Effector memory CD8-positive, alpha-beta T cell (primary cell): ENCODE data around the gene TTC7B.

Experiments
- ATAC-seq: fragments of 150-1000 bp; cut with Tn5 transposase; replicated peaks from 2 replicates; pipeline ENCODE4 v1.10.0; 2021; ENCODE audit warnings: mild to moderate bottlenecking, moderate library complexity
- DNase-seq, 3 experiments: peaks; one replicate each; pipeline ENCODE4 v3.0.0; 2021
- H3K27ac Mint-ChIP-seq, 2 donors: one replicate each; pipeline ENCODE4 v1.8.0; 2022; ENCODE audit warnings: mild to moderate bottlenecking in 2 of 2, mixed read lengths in 2 of 2, moderate library complexity in 2 of 2
- H3K27me3 Mint-ChIP-seq, 2 donors: one replicate each; pipeline ENCODE4 v1.8.0; 2022; ENCODE audit warnings: mixed read lengths in 2 of 2
- H3K36me3 Mint-ChIP-seq: one replicate; pipeline ENCODE4 v1.8.0; 2022; ENCODE audit warnings: mild to moderate bottlenecking, moderate library complexity, mixed read lengths; ENCODE audit not compliant: insufficient read depth
- H3K4me1 Mint-ChIP-seq, 2 donors: one replicate each; pipeline ENCODE4 v1.8.0; 2022; ENCODE audit warnings: low read depth in 2 of 2, mixed read lengths in 2 of 2
- H3K4me3 Mint-ChIP-seq, 2 donors: one replicate each; pipeline ENCODE4 v1.8.0; 2022; ENCODE audit warnings: mild to moderate bottlenecking in 2 of 2, mixed read lengths in 2 of 2, moderate library complexity in 2 of 2
- H3K9me3 Mint-ChIP-seq, 2 donors: one replicate each; pipeline ENCODE4 v1.8.0; 2022; ENCODE audit warnings: mixed read lengths in 2 of 2

The TTC7B gene

DNA sequence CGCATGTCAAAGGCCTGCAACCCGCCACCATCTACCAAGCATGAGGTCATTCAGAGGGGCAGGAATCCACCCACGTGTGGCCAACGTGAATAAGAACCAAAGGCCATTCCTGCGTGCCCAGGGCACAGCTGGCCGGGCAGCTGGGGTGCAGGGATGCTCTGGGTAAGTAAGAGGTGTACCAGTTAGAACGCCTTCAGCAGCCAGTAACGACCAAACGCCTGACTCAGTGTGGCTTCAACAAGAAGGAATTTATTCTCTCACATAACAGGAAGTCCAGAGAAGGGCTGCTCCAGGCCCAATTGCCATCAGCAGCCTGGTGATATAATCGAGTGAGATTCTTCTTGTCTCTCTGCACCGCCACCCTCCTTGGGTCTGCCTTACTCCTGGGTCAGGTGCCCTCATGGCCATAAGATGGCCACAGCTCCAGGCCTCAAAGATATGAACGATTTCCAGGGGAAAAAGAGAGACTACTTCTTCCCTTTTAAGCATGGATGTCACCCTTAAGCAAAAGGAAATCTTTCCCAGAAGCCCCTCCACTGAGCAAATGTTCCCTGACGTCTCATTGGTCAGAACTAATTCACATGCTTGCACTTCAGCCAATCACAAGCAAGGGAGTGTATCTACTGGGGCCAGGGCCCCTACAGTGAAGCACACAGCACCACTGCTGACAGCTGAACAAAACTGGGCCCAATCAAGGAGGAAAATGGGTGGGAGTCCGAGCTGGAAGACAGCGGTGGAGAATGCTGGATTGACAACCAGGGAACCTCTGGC is 7.3 kb downstream of the TTC7B start:
- Mint-ChIP-seq H3K27ac (no peak overlapping the region), H3K4me1 (no peaks in the 10 kb centered on the region), H3K36me3 (no peaks in the 10 kb centered on the region), H3K27me3 (no peaks in the 10 kb centered on the region), H3K9me3 (no peaks in the 10 kb centered on the region), H3K4me3 (no peak overlapping the region)
- no peak for ATAC-seq
- no peak for DNase-seq

DNA sequence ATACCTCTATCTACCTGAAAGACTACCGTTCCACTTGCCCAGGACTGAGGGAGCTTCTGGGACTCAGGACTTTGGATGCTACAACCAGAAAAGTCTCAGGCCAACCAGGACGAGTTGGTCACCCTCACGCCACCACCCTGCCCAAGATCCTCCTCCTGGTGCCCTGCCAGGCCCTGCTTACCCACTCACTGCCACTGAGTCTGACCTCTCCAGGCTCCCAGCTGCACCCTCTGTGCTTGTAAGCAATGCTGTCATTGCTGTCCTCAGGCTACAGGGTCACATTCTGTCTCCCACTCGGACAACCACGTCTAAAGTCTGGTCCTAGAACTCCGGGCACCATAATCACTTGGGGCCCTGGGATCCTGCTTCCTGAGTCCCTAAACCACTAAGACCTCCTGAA is 9.2 kb downstream of the TTC7B start:
- H3K27me3 Mint-ChIP-seq: no peaks in the 10 kb centered on the region
- no peak for DNase-seq
- H3K27ac Mint-ChIP-seq: no peak overlapping the region

DNA sequence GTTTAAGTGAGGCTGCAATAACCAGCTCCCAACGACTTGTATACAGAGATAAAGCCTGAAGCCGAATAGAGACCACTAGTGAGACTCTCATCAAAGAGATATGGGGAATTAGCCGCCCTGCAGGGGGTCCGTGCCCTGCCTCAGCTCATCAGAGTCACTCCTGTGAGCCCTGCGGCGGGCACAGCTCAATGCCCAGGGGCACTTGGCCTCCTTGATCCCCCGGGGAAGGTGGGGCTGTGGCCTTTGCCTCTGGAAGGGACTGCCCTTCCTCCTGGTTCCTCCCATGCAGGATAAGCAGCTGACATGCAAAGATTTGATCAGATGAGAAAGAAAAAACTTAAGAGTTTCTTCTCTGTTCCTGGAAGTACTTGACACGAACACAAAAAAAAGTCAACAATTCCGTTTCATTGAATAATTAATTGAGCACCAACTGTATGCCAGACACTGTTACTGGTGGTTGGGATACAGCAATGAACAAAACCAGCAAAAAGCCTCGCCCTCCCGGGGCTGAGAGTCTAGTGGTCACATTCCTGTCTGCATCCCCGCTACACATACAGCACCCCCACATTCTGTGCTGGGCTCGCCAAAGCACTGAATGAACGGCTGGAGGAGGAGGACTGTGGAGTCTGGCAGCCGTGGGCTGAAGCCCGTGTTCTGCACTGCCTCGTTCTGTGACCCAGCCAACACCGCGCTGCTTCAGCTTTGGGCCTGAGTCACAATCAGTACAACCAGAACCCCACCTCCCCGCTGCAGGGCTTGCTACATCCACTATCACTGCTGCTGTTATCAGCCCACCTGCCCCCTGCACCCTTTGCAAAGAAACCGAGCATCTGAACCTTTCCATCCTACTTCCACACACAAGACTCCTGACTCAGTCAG is 10.3 kb downstream of the TTC7B start:
- H3K36me3 Mint-ChIP-seq: no peaks in the 10 kb centered on the region

More for the DNA sequence above, 9.2 kb downstream of the TTC7B start:
- no peaks in the 10 kb centered on the region for H3K9me3 Mint-ChIP-seq
- H3K4me1 Mint-ChIP-seq: no peaks in the 10 kb centered on the region
- H3K4me3 Mint-ChIP-seq: no peak overlapping the region
- ATAC-seq: no peak
- no peaks in the 10 kb centered on the region for H3K36me3 Mint-ChIP-seq

DNA sequence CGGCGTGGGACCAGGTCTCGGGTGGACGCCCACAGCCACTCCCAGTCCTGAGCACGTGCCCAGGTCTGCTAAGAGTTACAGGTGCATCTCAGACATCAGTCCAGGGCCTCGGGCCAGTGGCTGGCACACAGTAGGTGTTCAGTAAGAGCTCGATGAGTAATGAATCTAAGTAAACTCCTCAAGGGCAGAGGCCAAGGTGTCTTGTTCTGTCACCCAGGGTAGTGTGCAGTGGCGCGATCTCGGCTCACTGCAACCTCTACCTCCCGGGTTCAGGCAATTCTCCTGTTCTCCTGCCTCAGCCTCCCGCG is 11.2 kb downstream of the TTC7B start:
- H3K27ac Mint-ChIP-seq: no peak overlapping the region
- no peak overlapping the region for H3K4me3 Mint-ChIP-seq
- H3K27me3 Mint-ChIP-seq: no peaks in the 10 kb centered on the region
- H3K4me1 Mint-ChIP-seq: peaks cover 3 to 8% of the 10 kb centered on the region in 2 donors
- DNase-seq: no peak
- no peak for ATAC-seq
- H3K9me3 Mint-ChIP-seq: no peaks in the 10 kb centered on the region
- no peaks in the 10 kb centered on the region for H3K36me3 Mint-ChIP-seq

More for the DNA sequence above, 10.3 kb downstream of the TTC7B start:
- no peak overlapping the region for H3K4me3 Mint-ChIP-seq
- DNase-seq (no peak), ATAC-seq (no peak)
- H3K4me1 Mint-ChIP-seq: peaks cover 0 to 5% of the 10 kb centered on the region in 2 donors
- H3K27me3 Mint-ChIP-seq: no peaks in the 10 kb centered on the region
- no peaks in the 10 kb centered on the region for H3K9me3 Mint-ChIP-seq
- H3K27ac Mint-ChIP-seq: no peak overlapping the region

DNA sequence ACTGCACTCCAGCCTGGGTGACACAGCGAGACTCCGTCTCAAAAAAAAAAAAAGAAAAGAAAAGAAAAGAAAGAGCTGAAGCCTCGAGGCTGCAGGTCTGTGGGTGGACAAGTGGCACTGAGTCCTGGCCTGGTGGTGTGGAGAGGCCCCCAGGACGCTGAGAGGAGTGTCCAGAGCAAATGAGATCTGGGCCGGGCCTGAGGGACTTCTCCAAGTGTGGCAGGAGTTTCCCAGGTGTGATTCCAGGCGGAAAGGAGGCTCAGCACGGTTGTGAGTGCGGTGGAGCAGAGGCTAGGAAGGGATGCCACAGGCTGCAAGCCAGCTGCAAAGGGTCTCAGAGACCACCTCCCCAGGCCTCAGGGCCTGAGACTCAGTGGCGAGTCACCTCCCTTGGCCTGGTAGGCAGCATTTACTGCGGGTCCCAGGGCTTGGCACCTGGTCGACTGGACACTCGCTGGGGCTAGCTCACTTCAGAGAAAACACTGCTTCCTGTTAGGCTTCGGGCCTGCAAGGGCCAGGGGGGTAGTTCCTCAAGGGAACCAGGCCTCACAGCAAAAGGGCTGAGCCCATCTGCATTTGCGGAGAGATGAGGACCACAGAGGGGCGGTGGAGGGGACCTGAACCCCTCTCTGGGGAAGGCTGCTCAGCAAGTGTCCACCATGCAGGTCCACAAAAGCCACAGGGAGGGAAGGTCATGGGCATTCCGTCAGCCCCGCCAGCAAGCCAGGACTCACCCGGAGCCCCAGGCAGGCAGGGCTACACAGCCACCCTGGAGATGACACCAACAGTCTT is 11.7 kb downstream of the TTC7B start:
- no peak for ATAC-seq
- no peak for DNase-seq
- Mint-ChIP-seq H3K36me3 (no peaks in the 10 kb centered on the region), H3K27ac (no peak overlapping the region), H3K4me1 (peaks cover 4 to 8% of the 10 kb centered on the region in 2 donors), H3K27me3 (peaks cover 0 to 4% of the 10 kb centered on the region in 2 donors), H3K9me3 (no peaks in the 10 kb centered on the region), H3K4me3 (no peak overlapping the region)

DNA sequence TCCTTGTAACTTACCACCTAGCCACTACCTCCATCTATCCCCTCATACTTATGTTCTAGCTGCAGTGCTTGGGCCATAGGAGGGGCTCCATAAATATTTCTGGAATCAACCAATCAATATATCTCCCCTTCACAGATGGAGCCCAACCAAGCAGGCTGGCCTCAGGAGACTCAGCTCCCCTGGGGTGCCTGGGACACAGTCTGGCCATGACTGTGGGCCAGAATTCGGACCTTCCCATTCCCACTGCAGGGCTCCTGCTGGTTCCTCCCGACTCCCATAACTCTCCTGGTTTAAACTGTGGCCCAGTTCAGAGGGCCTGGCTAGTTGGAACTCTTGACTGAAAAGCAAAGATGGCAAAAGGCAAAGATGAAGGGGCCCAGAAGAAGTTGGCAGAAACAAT is 13.0 kb downstream of the TTC7B start:
- DNase-seq: no peak
- ATAC-seq: no peak
- H3K4me1 Mint-ChIP-seq: peaks cover 4 to 8% of the 10 kb centered on the region in 2 donors
- no peak overlapping the region for H3K4me3 Mint-ChIP-seq
- no peaks in the 10 kb centered on the region for H3K36me3 Mint-ChIP-seq
- no peak overlapping the region for H3K27ac Mint-ChIP-seq
- H3K9me3 Mint-ChIP-seq: no peaks in the 10 kb centered on the region
- H3K27me3 Mint-ChIP-seq: peaks cover 0 to 13% of the 10 kb centered on the region in 2 donors

DNA sequence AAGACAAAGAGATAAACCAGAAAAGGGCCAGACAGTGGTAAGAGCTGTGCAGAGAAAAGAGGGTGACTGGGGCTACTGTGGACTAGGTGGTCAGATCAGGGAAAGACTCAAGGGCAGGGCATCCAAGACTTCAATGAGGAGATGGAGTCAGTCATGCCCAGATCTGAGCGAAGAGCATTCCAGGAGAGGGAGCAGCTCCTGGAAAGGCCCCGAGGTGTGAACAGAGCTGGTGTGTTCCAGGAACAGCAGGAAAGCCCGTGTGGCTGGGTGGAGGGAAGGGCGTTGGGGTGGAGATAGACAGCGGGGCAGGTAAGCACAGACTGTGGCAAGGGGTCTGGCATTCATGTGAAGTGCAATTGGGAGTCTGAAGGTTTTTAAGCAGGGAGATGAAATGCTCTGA is 16.8 kb downstream of the TTC7B start:
- H3K4me1 Mint-ChIP-seq: peaks cover 4 to 8% of the 10 kb centered on the region in 2 donors
- no peak overlapping the region for H3K4me3 Mint-ChIP-seq
- H3K27me3 Mint-ChIP-seq: peaks cover 0 to 13% of the 10 kb centered on the region in 2 donors
- no peak for ATAC-seq
- no peaks in the 10 kb centered on the region for H3K9me3 Mint-ChIP-seq
- DNase-seq: no peak
- peak overlapping the region in 1 of 2 donors; percentile 67 for H3K27ac Mint-ChIP-seq
- no peaks in the 10 kb centered on the region for H3K36me3 Mint-ChIP-seq

DNA sequence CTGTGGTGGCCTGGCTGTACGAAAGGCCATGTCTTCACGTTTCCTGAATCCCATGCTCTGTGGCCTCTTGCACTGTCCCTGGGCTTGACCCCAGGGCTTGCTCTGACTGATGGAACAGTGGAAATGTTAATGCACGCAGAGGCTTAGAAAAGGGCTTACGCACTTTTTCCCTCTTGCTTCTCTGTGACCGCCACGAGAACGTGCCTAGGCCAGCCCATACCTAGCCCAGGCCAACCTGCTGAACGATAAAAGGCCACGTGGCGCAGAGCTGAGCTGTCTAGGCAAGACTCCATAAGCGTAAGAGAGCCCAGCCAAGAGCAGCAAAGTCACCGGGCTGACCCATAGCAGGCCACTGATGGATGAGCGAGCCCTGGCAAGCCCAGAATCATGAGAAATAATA is 18.3 kb downstream of the TTC7B start:
- Mint-ChIP-seq H3K4me1 (peaks cover 4 to 8% of the 10 kb centered on the region in 2 donors), H3K4me3 (no peak overlapping the region), H3K27me3 (peaks cover 0 to 13% of the 10 kb centered on the region in 2 donors), H3K9me3 (no peaks in the 10 kb centered on the region), H3K36me3 (no peaks in the 10 kb centered on the region), H3K27ac (no peak overlapping the region)
- ATAC-seq (no peak), DNase-seq (no peak)

DNA sequence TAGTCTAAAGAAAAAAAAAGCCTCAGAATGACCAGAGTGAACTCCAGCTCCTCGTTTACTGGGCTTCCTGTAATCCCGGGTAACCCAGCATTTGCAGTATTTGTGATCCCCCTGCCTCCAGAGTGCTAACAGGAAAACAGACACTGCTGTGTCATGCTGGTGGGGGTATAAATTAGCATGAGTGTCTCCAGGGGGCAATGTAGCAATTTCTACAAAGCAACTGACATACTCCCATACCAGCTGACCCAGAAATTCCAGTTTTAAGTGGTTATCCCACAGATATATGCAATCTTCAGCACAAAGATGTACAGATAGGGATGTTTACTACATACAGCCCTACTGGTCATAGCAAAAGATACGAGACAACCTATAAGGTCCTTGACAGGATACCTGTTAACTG is 18.8 kb downstream of the TTC7B start:
- Mint-ChIP-seq H3K27ac (no peak overlapping the region), H3K9me3 (no peaks in the 10 kb centered on the region), H3K27me3 (peaks cover 0 to 13% of the 10 kb centered on the region in 2 donors), H3K4me1 (peaks cover 4 to 8% of the 10 kb centered on the region in 2 donors), H3K4me3 (no peak overlapping the region), H3K36me3 (no peaks in the 10 kb centered on the region)
- no peak for ATAC-seq
- no peak for DNase-seq

DNA sequence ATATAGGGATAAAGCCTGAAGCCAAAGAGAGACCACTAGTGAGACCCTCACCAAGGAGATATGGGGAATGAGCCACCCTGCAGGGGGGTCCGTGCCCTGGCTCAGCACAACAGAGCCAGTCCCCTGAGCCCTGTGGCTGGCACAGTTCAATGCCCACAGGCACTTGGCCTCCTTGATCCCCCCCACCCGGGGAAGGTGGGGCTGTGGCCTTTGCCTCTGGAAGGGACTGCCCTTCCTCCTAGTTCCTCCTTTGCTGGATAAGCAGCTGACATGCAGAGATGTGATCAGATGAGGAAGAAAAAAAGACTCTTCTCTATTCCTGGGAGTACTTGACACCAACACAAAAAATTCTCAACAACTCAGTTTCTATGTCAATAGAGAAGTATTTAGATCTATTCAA is 19.9 kb downstream of the TTC7B start:
- no peak for ATAC-seq

DNA sequence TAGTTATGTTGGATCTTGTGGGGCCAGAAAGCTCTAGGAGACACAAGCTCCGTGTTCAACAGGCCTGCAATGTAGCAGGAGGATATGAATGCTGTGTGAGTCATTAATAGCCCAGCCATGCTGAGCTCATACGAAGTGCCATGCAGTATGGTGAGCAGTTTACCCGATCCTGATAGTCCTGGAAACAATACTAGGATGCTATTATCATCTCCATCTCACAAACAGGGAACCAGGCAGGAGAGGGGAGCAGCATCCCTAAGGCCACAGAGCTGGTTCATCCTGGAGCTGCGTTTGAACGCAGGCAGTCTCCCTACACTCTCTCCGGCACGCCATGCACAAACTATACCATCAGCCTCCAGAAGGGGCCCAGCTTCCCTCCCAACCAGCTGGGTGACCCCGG is 20.5 kb downstream of the TTC7B start:
- peaks cover 4% of the 10 kb centered on the region in 2 donors for H3K4me1 Mint-ChIP-seq
- ATAC-seq (no peak), DNase-seq (no peak)
- H3K27me3 Mint-ChIP-seq: peaks cover 0 to 13% of the 10 kb centered on the region in 2 donors
- no peaks in the 10 kb centered on the region for H3K36me3 Mint-ChIP-seq
- H3K4me3 Mint-ChIP-seq: no peak overlapping the region
- H3K27ac Mint-ChIP-seq: no peak overlapping the region
- H3K9me3 Mint-ChIP-seq: no peaks in the 10 kb centered on the region

More for the DNA sequence above, 19.9 kb downstream of the TTC7B start:
- Mint-ChIP-seq H3K4me3 (no peak overlapping the region), H3K27me3 (peaks cover 0 to 13% of the 10 kb centered on the region in 2 donors), H3K36me3 (no peaks in the 10 kb centered on the region), H3K9me3 (no peaks in the 10 kb centered on the region), H3K4me1 (peaks cover 4 to 7% of the 10 kb centered on the region in 2 donors), H3K27ac (no peak overlapping the region)
- no peak for DNase-seq

DNA sequence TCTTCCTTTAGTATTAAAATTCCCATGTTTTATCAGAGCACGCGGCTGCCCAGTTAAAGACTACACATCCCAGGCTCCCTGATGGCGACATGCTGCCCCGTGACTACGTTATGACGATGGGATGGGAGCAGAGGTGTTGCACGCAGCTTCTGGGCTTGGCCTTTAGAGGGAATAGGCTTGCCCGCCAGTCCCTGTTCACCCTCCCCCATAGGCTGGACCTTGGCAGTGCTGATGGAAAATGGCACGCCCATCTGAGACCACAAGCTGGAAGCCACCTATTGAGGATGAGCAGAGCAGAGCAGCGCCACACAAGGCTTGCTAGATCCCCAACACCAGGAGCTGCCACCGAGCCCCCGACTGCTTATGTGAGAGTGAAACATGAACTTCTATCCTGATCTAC is 24.7 kb downstream of the TTC7B start:
- DNase-seq (no peak), ATAC-seq (no peak)
- H3K27ac Mint-ChIP-seq: no peak overlapping the region
- no peak overlapping the region for H3K4me3 Mint-ChIP-seq
- peaks cover 0 to 1% of the 10 kb centered on the region in 2 donors for H3K4me1 Mint-ChIP-seq
- no peaks in the 10 kb centered on the region for H3K9me3 Mint-ChIP-seq
- H3K36me3 Mint-ChIP-seq: no peaks in the 10 kb centered on the region
- H3K27me3 Mint-ChIP-seq: no peaks in the 10 kb centered on the region

DNA sequence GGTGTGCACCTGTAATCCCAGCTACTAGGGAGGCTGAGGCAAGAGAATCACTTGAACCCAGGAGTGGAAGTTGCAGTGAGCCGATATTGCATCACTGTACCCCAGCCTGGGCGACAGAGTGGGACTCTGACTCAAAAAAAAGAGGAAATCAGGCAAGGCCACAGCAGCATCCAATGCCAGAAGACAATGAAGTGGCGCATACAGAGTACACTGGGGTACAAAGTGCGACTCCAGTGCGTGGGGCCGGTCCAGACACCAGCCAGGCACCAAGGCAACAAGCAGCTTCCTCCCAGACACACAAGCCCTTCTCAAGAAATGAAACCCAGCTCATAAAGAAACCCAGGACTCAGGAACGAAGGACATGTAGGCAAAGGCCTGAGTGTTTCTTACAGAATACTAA is 28.2 kb downstream of the TTC7B start:
- H3K4me1 Mint-ChIP-seq: peaks cover 0 to 1% of the 10 kb centered on the region in 2 donors
- H3K36me3 Mint-ChIP-seq: no peaks in the 10 kb centered on the region
- DNase-seq (no peak), ATAC-seq (no peak)
- no peaks in the 10 kb centered on the region for H3K9me3 Mint-ChIP-seq
- H3K27ac Mint-ChIP-seq: no peak overlapping the region
- no peak overlapping the region for H3K4me3 Mint-ChIP-seq
- no peaks in the 10 kb centered on the region for H3K27me3 Mint-ChIP-seq
